NOMO-1 treated with DMSO at 0.1 percent for 48 hours (cell line): ENCODE data around the gene GPR150.

Experiments
- DNase-seq: peaks from one replicate; lab custom pipeline; 2025; ENCODE audit not compliant: unreplicated experiment; lab: John Stamatoyannopoulos, UW

GPR150 gene

DNA sequence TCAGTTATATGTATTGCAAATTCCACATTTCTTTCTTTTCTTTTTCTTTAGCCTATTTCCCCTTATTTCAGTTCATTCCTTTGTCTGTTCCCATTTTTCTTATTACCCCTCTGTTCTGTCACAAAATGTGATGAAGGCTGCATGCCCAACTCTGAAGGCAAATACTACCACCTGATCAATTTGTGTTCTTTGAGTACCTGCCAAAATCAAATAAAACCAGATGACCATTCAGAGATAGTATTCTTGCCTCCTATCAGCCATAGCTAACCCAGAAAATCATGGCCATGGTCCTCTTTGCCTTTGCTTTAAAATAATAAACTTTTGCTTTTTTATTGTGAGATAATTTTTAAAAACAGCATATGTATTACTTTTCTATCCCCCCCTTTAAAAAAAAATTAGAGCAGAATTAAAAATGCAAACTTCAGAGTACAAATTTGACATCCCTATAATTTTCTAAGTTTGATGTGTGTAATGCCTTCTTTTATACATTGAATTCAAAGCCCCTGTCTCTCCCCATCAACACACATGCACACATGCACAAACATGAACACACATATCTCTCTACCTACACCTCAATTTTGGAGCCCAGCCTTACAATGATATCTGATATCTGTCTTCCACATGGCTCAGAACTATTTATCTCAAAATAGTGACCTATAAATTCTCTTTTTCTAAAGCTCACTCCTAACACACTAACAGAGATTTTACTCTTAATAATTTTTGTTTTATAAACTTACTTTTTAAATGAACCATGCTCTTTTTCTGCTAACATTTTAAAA, 30.1 kb downstream of the GPR150 start:
- no peak for DNase-seq

DNA sequence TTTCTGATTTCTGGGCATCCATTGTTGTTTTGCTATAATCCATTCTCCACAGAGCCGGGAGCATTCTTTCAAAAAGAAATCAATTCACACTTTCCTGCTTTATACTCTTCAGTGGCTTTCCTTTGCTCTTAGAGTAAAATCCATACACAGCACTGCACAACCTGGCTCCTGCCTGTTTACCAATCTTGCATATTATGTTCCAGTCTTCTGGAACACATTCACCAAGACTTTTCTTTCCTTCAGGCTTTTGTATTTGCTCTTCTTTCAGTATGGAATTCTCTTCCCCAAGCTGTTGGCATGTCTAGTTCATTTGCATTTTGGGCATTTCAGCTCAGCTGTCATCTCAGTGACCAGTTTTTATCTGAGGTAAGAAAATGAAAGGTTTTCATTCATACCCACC, 33.0 kb downstream of the GPR150 start:
- no peak for DNase-seq

DNA sequence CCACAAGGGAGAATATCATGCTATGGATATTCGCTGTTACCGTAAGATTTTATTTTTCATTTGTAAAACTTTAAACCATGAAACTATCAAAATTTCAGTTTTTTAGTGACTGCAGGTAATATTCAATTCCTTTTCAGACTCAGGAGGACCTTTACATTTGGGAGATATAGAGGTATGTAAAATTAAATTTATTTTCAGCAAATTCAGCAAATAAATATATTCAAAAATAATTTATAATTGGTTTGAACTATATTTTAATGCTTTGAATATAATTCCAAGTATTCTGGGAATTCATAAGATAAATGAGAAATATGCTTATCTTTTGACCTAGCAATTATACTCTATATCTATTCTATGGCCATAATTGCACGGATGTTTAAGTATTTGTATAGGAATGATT, 34.3 kb downstream of the GPR150 start:
- no peak for DNase-seq

GRCh38 chr5:95655575-95655974, 35.7 kb downstream of the GPR150 start:
- DNase-seq: no peak

DNA sequence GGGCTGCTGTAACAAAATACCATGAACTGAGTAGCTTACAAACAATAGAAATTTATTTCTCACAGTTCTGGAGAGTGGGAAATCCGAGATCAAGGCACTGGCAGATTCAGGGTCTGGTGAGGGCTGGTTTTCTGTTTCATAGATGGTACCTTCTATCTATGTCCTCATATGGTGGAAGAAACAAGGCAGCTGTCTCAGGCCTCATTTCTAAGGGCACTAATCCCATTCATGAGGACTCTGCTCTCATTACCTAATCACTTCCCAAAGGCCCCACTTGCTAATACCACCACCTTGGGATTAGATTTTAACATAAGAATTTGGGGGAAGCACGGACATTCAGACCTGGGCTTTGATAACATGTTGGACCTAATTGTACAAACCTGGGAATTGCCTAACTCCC, 40.2 kb downstream of the GPR150 start:
- no peak for DNase-seq

DNA sequence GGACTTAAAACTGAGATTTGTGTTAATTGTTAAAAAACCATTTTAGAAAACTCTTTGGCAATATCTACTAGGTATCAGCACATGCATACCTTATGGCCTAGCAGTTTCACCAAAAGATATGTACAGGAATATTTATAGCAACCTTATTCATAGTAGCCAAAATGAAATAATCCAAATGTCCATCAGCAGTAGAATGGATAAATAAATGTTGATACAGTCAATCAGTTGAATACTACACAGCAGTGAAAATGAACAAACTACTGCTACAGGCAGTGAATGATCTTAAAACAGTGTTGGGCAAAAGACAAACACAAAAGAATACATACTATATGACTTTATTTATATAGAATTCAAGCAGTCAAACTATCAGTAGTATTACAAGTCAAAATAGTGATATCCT, 43.1 kb downstream of the GPR150 start:
- no peak for DNase-seq

DNA sequence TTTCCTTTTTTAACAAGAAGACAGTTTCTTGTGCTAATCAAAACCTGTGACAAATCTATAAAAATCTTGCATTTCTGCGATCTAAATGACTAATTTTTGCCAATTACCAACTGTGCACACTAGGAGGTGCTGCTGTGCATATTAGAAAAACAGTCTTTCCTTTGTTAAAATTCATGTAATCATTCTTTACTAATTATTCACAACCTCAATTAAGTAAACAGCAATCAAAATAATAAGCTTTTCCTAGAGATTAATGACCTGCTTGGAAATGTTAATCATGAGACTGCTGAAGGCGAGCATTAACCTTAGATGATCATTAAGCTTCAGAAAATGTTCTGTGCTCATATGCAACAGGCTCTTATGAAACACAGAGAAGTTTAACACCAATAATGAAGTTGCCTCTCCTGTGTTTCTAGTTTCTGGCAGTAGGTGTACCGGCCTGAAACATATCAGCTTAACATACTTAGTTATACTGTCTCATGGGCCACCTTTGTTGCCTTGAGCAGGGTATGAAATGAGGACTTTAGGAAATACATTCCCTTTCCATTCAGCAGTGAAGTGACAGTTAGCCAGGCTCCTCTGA, 44.4 kb downstream of the GPR150 start:
- DNase-seq: peak; percentile 30

DNA sequence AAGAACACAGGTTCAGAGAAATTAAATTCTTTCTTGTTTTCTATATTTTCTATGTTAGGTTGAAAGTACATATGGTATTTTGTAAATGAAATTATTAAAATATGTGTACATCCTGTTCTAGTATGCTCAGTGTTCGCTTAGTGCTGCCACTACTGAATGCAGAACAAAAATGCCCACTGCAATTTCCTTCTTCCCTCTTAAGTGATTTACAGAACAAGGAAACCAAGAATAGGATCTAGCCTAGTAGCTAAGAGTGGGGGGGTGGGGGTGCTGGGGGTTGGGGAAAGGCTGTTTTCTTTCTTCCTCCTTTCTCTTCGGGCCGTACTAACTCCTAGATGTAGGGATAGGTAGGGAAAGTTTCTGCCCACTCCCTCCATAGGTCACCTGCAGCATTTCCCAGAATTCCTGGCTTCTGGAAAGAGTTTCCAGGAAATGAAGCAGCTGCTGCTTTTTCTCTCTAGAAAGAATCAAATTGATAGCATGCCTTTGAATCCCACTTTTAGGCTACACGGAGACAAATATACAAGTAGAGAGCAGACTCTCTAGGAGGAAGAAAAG, 47.3 kb downstream of the GPR150 start:
- peak; percentile 40 for DNase-seq

- no peak for DNase-seq
These were observed 47.8 kb downstream of the GPR150 start for GRCh38 chr5:95667678-95668077.

DNA sequence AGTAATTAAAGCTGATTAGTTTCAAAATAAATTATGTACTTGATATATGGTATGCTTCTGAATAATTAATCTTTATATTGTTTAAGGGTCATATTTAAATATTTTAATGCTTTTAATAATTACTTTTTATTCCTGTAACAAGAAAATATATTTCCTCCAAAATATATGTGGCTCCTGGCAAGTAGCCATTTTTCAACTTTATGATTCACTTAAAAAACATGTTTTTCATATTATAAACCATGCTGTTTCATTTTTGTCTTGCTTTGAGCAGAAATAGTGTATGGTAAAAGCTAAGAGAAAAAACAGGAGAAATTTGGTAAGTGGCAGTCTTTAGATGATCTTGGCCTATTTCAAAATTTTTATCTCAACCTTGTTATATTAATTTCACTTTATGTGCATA, 48.3 kb downstream of the GPR150 start:
- no peak for DNase-seq

GRCh38 chr5:95668728-95669127, 48.8 kb downstream of the GPR150 start:
- no peak for DNase-seq

- DNase-seq: no peak
These were observed 49.7 kb downstream of the GPR150 start for GRCh38 chr5:95669540-95669939.

DNA sequence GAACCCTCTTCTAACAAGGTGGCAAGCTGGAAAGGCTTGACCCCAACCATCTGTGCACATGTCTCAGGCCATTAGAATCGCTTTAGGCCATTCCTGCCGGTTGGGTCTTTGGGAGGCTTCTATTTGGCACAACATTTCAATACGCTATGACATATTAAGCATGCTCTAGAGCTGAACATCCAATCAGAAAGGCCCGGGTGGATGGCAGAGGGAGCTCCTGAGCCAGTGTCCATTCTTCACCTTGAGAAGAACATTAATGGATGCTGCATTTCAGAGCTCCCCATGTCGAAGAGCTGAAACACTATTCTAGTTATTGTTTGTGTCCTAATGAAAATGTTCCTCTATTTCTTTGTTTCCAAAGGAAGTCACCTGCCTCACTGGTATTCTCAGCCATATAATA, 50.1 kb downstream of the GPR150 start:
- no peak for DNase-seq

DNA sequence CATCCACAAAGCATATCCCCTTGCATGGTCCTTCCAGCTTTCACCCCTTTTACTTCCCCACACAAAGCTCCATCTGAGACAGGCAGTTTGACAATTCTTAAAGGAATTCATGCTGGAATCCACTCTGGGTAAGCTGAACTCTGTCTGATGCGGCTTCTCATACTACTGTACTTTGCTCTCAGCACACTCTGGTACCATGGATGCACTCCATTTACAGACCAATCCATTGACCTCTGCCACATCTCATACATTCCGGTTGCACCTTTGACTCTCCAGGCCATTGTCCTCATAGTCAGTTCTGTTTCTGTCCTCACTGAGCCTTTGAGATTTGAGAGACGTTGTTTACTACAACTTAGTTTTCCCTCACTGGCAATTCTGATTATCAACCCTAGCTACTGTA, 50.7 kb downstream of the GPR150 start:
- no peak for DNase-seq
